GM12878 (cell line): ENCODE results near the gene TRPC3.

ENCODE experiments used
- NFYA ChIP-seq: IDR thresholded peaks from 2 replicates; pipeline ENCODE4 v1.6.1; 2011; ENCODE audit warnings: low read depth, mild to moderate bottlenecking, low read length, improper control_type of control experiment, borderline replicate concordance
- TF ChIP-seq, protein P1 (sequence below), 3 experiments: IDR thresholded peaks in 2 of 3; conservative IDR thresholded peaks in 1 of 3; 2 replicates each; pipeline ENCODE4 v1.5.1; 2011; ENCODE audit warnings: low read depth in 3 of 3, low read length in 3 of 3, mild to moderate bottlenecking in 3 of 3, control low read depth in 2 of 3, moderate library complexity in 2 of 3, inconsistent platforms in 1 of 3, mixed read lengths in 1 of 3; ENCODE audit not compliant: control insufficient read depth in 2 of 3, insufficient read depth in 1 of 3; ENCODE audit errors: extremely low read depth in 1 of 3

DNA sequence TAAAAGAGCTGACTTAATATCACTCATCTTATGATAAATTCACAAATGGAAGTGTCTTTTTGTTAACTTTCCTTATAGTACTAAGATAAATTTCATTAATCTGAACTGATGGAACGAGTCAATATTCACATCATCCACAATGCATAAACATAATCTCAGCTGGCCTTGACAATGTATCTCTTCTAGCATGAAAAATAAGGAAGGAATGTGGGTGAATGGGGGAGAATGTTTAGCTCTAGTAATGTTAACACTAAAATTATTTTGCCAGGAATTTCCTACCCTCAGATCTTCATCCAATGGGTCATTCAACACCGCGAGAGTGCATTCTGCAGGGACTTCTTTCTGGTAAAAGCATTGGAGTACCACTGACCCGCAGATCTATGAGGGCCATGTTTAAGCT, 15.8 kb downstream of the TRPC3 start:
- TF ChIP-seq, protein P1, sequence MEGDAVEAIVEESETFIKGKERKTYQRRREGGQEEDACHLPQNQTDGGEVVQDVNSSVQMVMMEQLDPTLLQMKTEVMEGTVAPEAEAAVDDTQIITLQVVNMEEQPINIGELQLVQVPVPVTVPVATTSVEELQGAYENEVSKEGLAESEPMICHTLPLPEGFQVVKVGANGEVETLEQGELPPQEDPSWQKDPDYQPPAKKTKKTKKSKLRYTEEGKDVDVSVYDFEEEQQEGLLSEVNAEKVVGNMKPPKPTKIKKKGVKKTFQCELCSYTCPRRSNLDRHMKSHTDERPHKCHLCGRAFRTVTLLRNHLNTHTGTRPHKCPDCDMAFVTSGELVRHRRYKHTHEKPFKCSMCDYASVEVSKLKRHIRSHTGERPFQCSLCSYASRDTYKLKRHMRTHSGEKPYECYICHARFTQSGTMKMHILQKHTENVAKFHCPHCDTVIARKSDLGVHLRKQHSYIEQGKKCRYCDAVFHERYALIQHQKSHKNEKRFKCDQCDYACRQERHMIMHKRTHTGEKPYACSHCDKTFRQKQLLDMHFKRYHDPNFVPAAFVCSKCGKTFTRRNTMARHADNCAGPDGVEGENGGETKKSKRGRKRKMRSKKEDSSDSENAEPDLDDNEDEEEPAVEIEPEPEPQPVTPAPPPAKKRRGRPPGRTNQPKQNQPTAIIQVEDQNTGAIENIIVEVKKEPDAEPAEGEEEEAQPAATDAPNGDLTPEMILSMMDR (IDR thresholded peaks at IDR 0.05 in 2 of 3, conservative IDR thresholded peaks at IDR 0.05 in 1 of 3; ENCODE audit: control insufficient read depth in 2 of 3, extremely low read depth in 1 of 3, insufficient read depth in 1 of 3, low read depth in 3 of 3, low read length in 3 of 3), result no peak
- no peak for TF ChIP-seq NFYA
